Right atrium auricular region (tissue), 2 donors: ENCODE measurements around the gene TMEM51. TPM values are rescaled to one million over a fixed set of nuclear protein-coding genes. Genes with fewer than 3 reads are reported as not detected.
"Not testable (repeated sequence)": the region's sequence is repeated elsewhere in the genome, so short reads cannot be mapped to it uniquely, and the experiment has no call there.

Experiments
- DNase-seq: peaks from one replicate; pipeline ENCODE4 v3.0.0-alpha.2; 2019; ENCODE audit warnings: low spot score
- H3K27ac ChIP-seq, 2 donors: fragments of 200-600 bp; sonication (generic); 1 replicate in 1 of 2; 2 replicates in 1 of 2; pipeline ENCODE4 v1.5.1; 2016 to 2019
- H3K27me3 ChIP-seq, 2 donors: fragments of 200-600 bp; sonication (generic); one replicate each; pipeline versions ENCODE4 v1.5.1 to v1.6.0; 2017 to 2019
- H3K36me3 ChIP-seq: fragments of 200-600 bp; sonication (generic); one replicate; pipeline ENCODE4 v1.5.1; 2016
- H3K4me1 ChIP-seq, 2 donors: fragments of 200-600 bp; sonication (generic); one replicate each; pipeline versions ENCODE4 v1.5.1 to v1.6.0; 2017 to 2019
- H3K4me3 ChIP-seq, 2 donors: fragments of 200-600 bp; sonication (generic); 1 replicate in 1 of 2; 2 replicates in 1 of 2; pipeline ENCODE4 v1.5.1; 2017 to 2019; ENCODE audit warnings: mild to moderate bottlenecking in 1 of 2, moderate library complexity in 1 of 2
- H3K9me3 ChIP-seq, 2 donors: fragments of 200-600 bp; sonication (generic); one replicate each; pipeline ENCODE4 v1.5.1; 2019
- total RNA-seq, 2 donors: library from RNA; depleted of rRNA; stranded (reverse); fragments of >200 nt; gene quantifications; one replicate each; pipeline ENCODE4 v1.1.0, GENCODE V29; 2016
- TF ChIP-seq, protein P1 (sequence below), 2 donors: fragments of 200-600 bp; sonication (generic); IDR thresholded peaks; one replicate each; pipeline ENCODE4 v1.5.1; 2019; ENCODE audit warnings: antibody characterized with exemption in 2 of 2

TMEM51 gene
- total RNA-seq, 2 donors from 2014 or later: 3.2 to 6.6 TPM

DNA sequence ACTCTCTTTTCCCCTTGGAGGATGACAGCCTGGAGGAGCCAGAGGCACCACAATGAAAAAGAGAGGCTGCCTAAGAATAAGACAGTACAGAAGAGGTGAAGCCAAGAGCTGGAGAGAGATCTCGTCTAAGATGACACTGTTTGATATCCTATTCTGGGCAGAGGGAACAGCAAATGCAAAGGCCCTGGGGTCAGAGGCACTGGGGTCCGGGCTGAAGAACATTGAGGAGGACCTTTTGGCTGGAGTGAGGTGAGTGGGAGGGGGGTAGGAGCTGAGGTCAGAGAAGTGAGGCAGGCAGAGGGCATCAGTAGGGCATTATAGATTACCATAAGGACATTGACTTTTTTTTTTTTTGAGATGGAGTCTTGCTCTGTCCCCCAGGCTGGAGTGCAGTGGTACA is 19.3 kb upstream of the TMEM51 start:
- Histone ChIP-seq H3K27ac (no peak overlapping the region), H3K4me3 (no peak overlapping the region), H3K4me1 (no peaks in the 10 kb centered on the region), H3K9me3 (peaks cover 0 to 10% of the 10 kb centered on the region in 2 donors), H3K27me3 (no peaks in the 10 kb centered on the region), H3K36me3 (no peaks in the 10 kb centered on the region)
- TF ChIP-seq, protein P1, sequence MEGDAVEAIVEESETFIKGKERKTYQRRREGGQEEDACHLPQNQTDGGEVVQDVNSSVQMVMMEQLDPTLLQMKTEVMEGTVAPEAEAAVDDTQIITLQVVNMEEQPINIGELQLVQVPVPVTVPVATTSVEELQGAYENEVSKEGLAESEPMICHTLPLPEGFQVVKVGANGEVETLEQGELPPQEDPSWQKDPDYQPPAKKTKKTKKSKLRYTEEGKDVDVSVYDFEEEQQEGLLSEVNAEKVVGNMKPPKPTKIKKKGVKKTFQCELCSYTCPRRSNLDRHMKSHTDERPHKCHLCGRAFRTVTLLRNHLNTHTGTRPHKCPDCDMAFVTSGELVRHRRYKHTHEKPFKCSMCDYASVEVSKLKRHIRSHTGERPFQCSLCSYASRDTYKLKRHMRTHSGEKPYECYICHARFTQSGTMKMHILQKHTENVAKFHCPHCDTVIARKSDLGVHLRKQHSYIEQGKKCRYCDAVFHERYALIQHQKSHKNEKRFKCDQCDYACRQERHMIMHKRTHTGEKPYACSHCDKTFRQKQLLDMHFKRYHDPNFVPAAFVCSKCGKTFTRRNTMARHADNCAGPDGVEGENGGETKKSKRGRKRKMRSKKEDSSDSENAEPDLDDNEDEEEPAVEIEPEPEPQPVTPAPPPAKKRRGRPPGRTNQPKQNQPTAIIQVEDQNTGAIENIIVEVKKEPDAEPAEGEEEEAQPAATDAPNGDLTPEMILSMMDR (IDR thresholded peaks at IDR 0.05): no peak
- no peak for DNase-seq

DNA sequence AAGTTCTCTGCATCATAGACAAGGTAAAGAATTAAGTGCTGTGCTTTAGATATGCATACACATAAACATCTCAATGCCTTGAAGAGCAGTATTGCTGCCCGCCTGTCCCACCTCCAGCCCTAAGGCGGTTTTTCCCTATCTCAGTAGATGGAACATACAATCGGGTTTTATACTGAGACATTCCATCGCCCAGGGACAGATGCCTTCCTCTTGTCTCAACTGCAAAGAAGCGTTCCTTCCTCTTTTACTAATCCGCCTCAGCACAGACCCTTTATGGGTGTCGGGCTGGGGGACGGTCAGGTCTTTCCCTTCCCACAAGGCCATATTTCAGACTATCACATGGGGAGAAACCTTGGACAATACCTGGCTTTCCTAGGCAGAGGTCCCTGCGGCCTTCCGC is 17.9 kb upstream of the TMEM51 start:
- DNase-seq, H3K4me3 ChIP-seq, H3K36me3 ChIP-seq, H3K27me3 ChIP-seq, H3K4me1 ChIP-seq, H3K27ac ChIP-seq, H3K9me3 ChIP-seq: not testable (repeated sequence)

DNA sequence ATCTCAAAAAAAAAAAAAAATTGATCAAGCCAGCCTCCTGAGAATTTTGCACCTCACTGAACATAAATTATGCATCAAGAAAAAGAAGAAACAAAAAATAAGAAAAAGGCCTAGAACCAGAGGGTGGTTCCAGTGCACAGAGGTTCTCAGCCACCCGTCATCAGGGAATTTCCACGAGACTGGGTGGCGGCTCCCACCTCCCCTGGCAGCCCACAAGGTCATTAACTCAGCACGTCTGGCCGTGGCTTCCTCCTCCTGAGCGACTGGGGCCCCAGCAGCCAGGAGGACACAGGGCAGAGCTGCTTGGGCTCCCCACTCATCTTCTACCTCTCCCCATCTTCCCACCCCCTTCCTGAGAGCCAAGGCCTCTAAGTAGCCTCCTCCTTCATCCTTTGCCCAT is 15.7 kb upstream of the TMEM51 start:
- TF ChIP-seq, protein P1 (IDR thresholded peaks at IDR 0.05): no peak
- Histone ChIP-seq H3K27me3 (no peaks in the 10 kb centered on the region), H3K36me3 (no peaks in the 10 kb centered on the region), H3K27ac (no peak overlapping the region), H3K9me3 (no peaks in the 10 kb centered on the region), H3K4me1 (no peaks in the 10 kb centered on the region), H3K4me3 (no peak overlapping the region)
- no peak for DNase-seq

DNA sequence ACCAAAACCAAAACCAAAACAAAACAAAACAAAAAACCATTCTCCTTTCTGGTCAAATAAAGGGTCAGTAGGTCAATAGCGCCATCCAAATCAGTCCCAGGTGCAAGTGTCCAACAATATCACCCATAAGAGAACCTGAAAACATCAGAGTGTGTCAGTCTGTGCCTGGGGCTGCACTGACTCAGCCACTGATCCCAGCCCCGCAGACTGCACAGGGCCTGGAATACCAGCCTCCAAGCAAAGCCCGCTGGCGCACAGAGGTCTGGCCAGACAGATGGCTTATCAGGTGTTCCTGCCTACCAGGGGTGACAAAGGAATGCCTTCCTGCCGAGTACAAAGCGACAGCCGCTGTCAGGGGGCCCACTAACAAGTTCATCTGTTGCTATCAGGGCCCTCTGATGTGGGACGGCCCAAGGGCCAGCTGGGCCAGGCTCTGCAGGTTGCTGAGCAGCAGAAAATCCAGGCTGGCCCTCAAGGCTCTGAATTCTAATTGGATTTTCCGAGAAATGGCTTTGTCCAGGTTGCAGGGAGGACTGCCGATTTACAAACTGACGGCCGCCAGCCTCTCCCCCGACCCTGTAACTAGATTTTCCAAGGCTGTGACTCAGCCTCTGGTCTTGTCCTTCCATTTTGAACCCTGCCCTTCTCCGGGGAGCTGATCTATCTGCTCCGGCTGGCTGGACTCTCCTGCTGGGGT is 13.7 kb upstream of the TMEM51 start:
- Histone ChIP-seq H3K4me3 (no peak overlapping the region), H3K27ac (no peak overlapping the region), H3K4me1 (no peaks in the 10 kb centered on the region), H3K27me3 (no peaks in the 10 kb centered on the region), H3K36me3 (no peaks in the 10 kb centered on the region), H3K9me3 (no peaks in the 10 kb centered on the region)
- no peak for DNase-seq
- TF ChIP-seq, protein P1 (IDR thresholded peaks at IDR 0.05): no peak

DNA sequence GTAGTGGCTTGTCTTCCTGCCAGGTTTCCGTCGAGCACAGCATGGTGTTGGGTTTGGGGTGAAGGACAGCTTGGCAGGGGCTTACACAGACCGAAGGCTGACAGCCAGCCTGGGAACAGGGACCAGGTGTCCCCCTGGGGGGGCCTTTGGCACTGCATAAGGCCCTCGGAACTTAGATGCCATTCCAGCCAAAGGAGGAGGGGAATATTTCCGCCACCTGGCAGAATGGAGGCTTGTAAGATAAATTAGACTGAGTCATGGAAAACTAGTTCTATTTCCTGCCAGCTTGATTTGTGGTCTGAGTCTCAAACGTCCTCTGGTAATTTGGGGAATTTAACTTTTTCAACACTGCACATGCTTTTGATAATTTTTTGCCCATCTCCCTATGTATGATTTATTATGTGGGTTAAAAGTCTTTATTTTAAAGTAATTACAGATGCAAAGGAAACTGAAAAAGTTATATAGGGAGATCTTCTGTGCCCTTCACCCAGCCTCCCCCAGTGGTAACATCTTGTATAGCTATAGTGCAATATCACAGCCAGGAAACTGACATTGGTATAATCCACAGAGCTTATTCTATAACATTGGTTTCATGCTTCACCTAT is 11.5 kb upstream of the TMEM51 start:
- Histone ChIP-seq H3K27ac (no peak overlapping the region), H3K27me3 (no peaks in the 10 kb centered on the region), H3K9me3 (no peaks in the 10 kb centered on the region), H3K4me3 (no peak overlapping the region), H3K36me3 (no peaks in the 10 kb centered on the region), H3K4me1 (no peaks in the 10 kb centered on the region)
- TF ChIP-seq, protein P1 (IDR thresholded peaks at IDR 0.05): no peak
- DNase-seq: no peak

DNA sequence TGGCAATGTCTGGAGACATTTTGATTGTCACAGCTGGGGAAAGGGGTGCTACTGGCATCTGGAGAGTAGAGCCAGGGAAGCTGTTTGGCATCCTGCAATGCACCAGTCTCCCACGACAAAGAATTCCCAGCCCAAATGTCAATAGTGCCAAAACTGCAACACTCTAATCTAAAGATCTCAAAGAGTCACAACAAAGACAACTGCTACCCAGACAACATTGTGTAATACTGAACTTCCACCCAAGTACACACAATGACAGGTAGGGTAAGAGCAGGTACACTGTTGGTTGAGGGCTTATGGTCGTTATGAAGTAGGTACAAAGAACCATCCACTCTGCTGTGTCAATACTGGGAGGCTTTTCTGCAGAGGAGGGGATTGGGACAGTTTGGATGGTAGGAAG is 8.2 kb upstream of the TMEM51 start:
- Histone ChIP-seq H3K27me3 (no peaks in the 10 kb centered on the region), H3K27ac (no peak overlapping the region), H3K4me3 (no peak overlapping the region), H3K36me3 (no peaks in the 10 kb centered on the region), H3K4me1 (no peaks in the 10 kb centered on the region), H3K9me3 (no peaks in the 10 kb centered on the region)
- no peak for DNase-seq
- TF ChIP-seq, protein P1 (IDR thresholded peaks at IDR 0.05): no peak
